ENCODE results near the gene OXER1. TPM values are rescaled to one million over a fixed set of nuclear protein-coding genes. Genes with fewer than 3 reads are reported as not detected.

OXER1 gene
- total RNA-seq, 1 donor from 2014 or later, result 0.43 TPM

GRCh38 chr2:42775810-42776209, 11.9 kb upstream of the OXER1 start:
- intact Hi-C loops (cut with DNase I), result no loop called here
- no peak for DNase-seq (ENCODE audit: missing footprints)
- ATAC-seq, result no peak

- ATAC-seq (no peak), DNase-seq (ENCODE audit: missing footprints) (no peak)
- intact Hi-C loops (cut with DNase I), result no loop called here
Observed at GRCh38 chr2:42775186-42775585, 11.3 kb upstream of the OXER1 start.

- intact Hi-C loops (cut with DNase I), result no loop called here
Observed at GRCh38 chr2:42771546-42772153, 7.7 kb upstream of the OXER1 start.

DNA sequence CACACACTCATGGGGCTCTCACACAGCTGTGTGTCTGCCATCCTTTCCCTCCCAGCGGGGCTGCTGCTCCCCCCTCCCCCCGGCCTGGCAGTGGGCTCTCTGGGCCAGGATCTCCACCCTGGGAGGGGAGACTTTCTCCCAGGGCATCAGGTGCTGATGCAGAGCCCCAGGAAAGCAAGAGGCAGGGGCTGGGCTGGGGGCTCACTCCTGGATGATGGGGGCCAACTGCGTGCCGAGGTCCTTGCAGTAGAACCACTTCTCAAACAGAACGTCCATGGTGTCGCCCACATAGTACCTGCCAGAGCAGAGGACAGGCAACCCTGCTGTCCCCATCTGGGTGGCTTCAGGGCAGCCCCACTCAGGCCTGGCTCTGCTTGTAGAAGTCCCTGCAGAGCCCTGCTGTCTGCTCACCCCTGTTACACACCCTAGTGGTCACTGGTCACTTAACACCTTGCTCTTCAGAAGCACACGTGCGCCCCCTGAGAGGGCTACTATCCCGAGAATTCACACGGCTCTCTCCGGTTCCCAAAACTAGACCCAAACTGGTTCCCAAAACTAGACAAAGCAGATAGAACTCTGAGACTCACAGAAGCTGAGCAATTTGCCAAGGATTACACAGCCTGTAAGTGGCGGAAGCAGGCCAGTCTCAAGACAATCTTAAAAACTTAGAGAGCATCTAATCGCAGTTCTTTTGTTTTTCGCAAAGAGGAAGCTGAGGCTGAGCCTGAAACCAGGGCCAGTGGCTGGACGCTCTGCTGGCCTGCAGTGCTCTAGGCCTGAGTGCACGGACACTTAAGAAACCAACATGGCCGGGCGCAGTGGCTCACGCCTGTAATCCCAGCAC, 6.6 kb upstream of the OXER1 start:
- ATAC-seq (peak; percentile 66), DNase-seq (ENCODE audit: missing footprints) (no peak)
- intact Hi-C loops (cut with DNase I), result no loop called here

More at GRCh38 chr2:42771546-42772153, 7.7 kb upstream of the OXER1 start:
- ATAC-seq (no peak), DNase-seq (ENCODE audit: missing footprints) (no peak)

DNA sequence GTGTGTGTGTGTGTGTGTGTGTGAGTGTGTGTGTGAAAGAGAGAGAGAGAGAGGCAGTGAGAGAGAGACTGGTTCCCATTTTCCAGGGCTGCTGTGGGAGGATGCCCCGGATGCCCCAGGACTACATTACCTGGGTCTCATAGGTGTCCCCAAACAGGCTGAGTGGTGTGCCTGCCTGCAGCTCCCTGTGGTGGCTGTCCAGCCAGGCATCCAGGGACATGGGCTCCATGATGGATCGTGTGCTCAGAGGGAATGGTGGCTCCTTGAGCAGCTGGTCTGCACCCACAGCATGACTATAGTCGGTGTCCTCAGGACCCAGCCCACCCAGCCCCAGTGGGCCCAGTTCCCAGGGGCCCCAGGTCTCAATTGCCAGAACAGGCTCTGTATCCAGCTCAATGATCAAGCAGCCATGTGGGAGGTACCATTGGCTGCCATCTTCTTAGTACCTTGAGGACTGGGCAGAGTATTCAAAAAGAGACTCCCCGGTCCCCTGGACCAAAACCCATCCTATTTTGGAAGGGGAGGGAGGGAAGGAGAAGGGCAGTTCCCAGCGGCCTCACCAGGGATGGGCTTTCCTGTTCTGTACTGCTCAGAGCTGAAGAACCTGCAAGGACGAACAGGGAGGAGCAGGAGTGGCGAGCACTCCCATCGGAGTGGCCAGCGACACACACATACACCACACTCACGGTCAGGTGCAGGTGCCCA, 5.8 kb upstream of the OXER1 start:
- DNase-seq (ENCODE audit: missing footprints) (no peak), ATAC-seq (no peak)
- intact Hi-C loops (cut with DNase I), result no loop called here

DNA sequence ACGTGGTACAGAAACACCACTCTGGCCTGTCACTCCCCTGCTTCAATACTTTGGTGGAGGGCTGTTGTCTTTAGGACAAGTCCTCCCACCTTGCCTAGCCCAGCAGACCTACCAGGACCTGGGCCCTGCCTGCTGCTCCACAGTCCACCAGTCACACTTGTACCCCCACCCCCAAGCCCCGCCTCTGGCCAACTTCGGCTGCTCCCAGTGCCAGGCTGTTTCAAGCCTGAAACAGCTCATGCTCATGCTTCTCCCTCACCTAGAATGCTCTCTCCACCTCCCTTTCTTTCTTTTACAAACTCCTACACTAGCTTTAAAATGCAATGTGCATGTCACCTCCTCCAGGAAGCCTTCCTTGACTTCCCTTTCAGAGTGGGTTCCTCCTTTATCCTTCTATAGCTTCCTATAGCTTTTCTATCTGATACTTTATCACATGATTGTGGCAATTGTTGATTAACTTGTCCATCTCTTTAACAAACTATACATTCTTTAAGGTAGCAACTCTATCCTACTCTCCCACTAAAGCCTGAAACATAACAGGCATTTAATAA, 4.8 kb upstream of the OXER1 start:
- no peak for ATAC-seq
- no peak for DNase-seq (ENCODE audit: missing footprints)
- intact Hi-C loops (cut with DNase I), result no loop called here

GRCh38 chr2:42767899-42768705, 4.2 kb upstream of the OXER1 start:
- DNase-seq (ENCODE audit: missing footprints) (no peak), ATAC-seq (no peak)
- intact Hi-C loops (cut with DNase I), result no loop called here

DNA sequence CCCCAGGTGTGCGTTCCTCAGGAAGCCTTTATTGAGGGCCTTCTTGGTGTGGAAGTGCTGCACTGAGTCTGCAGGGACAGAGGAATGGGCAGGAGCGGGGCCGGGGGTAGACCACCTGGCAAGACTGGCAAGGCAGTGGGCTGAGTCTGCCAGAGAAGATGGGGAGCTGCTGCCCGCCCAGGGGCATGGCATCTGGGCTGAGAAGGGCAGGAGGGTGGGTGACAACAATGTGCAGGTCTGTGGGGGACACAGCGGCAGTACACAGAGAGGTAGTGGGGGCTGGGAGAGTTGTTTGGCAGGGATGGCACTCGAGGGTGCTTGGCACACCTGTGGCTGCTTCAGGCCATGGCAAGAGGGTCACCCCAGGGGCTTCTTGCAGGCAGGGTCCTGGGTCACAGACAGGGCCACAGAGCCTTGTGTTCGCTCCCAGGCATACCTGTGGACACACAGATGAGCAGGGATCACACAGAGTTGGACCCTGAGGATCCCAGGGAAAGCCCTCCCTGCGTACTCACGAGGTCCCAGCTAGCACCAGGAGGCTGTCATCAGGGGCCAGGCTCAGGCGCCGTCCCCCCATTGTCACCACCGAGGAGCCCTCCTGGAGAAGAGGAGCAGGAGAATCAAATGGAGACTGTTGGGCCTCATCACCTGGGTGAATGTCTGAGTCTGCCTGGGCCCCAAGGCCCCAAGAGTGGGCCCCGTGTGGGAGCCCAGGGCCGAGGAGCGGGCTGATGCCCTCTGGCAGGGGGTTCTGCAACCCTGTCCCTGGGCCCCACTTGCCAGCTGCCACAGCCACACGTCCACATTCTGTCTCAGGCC, 3.4 kb upstream of the OXER1 start:
- intact Hi-C loops (cut with DNase I), result no loop called here
- no peak for DNase-seq (ENCODE audit: missing footprints)
- ATAC-seq, result peak; percentile 2

- intact Hi-C loops (cut with DNase I), result no loop called here
- ATAC-seq (no peak), DNase-seq (ENCODE audit: missing footprints) (no peak)
Observed at GRCh38 chr2:42765686-42766085, 1.8 kb upstream of the OXER1 start.

DNA sequence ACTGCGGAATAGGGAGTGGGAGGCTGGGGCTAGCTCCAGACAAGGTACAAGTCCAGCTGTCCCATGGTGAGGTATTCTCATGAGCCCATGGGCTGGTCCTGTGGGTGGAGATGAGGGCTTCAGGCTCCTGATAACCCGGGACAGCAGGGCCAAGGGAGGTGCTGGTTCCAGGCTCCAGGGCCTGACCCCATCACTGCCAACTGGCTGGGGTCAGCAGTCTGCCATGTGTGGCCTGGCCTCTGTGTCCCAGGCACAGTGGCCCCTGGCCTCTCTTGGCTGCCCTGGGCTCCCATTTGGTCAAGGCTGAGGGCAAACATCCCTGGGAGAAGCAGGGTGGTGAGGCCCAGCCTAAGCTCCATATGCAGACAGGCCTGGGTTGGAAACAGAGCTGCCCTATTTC, 966 bp upstream of the OXER1 start:
- intact Hi-C loops (cut with DNase I), result no loop called here
- ATAC-seq (no peak), DNase-seq (ENCODE audit: missing footprints) (no peak)

DNA sequence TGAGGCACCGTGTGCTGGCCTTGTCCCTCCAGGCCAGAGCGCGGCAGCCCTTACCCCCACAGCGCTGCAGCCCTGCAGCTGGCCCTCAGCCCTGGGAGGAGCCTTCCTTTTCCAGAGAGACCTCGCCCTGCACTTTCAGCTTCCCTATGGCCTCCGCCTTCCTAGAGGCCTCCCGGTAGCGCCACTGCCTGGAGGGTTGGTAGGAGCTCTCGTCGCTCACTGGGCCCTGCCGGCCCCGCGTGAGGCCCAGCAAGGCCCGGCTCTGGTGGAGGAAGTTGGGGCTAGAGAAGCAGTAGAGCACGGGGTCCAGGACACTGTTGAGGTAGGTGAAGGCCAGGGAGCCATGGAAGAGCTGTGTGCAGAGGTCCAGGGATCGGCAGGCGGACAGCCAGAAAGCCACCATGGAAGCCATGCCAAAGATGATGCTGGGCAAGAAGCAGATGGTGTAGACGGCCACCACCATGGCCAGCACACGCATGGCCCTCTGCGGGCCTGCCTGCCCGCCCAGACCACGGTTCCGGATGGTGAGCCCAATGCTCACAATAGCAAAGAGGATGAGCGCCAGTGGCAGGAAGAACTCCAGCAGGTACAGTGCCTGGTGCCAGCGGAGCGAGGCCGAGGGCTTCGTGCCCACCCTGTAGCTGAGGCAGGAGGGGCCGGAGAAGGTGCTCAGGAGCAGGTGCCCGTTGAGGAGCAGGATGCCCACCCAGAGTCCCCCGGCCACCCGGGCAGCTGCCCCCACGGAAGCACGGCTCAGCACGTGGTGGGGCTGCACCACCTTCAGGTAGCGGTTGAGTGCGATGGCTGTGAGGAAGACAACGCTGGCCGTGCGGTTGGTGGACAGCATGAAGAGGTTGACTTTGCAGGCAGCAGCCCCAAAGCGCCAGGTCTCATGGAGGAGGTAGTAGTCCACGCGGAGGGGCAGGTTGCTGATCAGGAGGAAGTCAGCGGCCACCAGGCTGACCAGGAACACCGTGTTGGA, 821 bp downstream of the OXER1 start:
- intact Hi-C loops (cut with DNase I), result no loop called here
- ATAC-seq, result no peak
- DNase-seq (ENCODE audit: missing footprints), result peak; percentile 58

DNA sequence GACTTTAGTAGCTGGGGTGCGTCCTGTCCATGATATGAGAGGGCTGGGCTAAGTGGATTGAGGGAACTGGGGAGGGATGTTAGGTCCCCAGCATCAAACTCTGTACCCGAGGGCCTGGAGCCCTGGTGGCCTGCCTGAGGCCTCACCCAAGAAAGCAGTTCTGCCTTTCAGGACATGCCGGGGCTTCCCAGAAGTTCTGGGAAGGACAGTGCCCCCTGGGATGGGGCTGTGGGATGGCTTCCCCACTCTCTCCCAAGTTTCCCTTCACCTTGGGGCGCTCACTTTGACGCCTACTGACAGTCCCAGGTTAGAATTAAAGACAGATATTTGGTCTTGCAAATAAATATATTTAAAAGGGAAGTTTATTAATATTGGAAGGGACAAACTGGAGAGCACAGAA, 1.8 kb downstream of the OXER1 start:
- no peak for ATAC-seq
- no peak for DNase-seq (ENCODE audit: missing footprints)
- intact Hi-C loops (cut with DNase I), result no loop called here

GRCh38 chr2:42761554-42761953, 2.4 kb downstream of the OXER1 start:
- ATAC-seq (no peak), DNase-seq (ENCODE audit: missing footprints) (no peak)
- intact Hi-C loops (cut with DNase I), result no loop called here

GRCh38 chr2:42758751-42759150, 5.2 kb downstream of the OXER1 start:
- intact Hi-C loops (cut with DNase I), result no loop called here
- ATAC-seq (no peak), DNase-seq (ENCODE audit: missing footprints) (no peak)

DNA sequence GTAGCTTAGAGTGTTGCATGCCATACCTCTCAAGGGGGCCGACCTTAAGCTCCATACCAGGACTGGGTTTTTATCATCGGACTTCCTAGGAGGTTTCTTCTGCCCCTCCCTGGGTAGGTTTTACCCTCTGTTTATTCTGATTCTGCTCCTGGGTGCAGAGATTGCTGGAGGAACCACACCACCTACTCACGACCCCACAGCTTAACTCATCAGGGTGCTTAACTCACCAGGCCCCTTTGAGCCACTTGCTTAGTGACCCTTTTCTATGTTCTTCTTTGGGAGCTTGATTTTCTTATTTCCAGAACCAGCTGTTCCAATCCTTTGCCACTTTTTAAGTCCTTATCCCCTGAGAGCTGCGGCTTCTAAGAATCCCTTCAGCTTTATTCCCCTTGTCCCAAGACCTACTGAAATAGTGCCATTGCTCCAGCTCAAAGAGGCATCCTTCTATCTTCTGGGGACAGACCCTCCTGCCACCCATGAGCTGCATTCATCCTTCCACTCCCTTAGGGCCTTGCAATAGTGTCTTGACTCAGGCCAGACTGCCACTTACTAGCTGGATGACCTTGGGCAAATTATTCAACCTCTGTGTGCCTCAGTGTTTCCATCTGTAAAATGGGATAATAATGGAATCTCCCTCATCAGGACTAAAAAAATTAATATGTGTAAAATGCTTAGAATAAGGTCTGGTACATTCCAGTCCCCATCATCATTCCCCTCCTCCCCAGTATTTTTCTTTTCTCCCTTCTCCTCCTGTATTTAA, 5.8 kb downstream of the OXER1 start:
- DNase-seq (ENCODE audit: missing footprints), result no peak
- intact Hi-C loops (cut with DNase I), result no loop called here
- no peak for ATAC-seq

GRCh38 chr2:42756966-42757513, 6.9 kb downstream of the OXER1 start:
- no peak for DNase-seq (ENCODE audit: missing footprints)
- ATAC-seq, result no peak
- intact Hi-C loops (cut with DNase I), result no loop called here

All from Right ventricle myocardium inferior (tissue), 1 donor.